CMK (cell line): ENCODE results near the gene ATXN7.

ENCODE experiments used
- DNase-seq: peaks from one replicate; pipeline ENCODE4 v3.0.0-alpha.2; 2010; ENCODE audit warnings: low read depth

ATXN7 gene, protein sequence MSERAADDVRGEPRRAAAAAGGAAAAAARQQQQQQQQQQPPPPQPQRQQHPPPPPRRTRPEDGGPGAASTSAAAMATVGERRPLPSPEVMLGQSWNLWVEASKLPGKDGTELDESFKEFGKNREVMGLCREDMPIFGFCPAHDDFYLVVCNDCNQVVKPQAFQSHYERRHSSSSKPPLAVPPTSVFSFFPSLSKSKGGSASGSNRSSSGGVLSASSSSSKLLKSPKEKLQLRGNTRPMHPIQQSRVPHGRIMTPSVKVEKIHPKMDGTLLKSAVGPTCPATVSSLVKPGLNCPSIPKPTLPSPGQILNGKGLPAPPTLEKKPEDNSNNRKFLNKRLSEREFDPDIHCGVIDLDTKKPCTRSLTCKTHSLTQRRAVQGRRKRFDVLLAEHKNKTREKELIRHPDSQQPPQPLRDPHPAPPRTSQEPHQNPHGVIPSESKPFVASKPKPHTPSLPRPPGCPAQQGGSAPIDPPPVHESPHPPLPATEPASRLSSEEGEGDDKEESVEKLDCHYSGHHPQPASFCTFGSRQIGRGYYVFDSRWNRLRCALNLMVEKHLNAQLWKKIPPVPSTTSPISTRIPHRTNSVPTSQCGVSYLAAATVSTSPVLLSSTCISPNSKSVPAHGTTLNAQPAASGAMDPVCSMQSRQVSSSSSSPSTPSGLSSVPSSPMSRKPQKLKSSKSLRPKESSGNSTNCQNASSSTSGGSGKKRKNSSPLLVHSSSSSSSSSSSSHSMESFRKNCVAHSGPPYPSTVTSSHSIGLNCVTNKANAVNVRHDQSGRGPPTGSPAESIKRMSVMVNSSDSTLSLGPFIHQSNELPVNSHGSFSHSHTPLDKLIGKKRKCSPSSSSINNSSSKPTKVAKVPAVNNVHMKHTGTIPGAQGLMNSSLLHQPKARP

DNA sequence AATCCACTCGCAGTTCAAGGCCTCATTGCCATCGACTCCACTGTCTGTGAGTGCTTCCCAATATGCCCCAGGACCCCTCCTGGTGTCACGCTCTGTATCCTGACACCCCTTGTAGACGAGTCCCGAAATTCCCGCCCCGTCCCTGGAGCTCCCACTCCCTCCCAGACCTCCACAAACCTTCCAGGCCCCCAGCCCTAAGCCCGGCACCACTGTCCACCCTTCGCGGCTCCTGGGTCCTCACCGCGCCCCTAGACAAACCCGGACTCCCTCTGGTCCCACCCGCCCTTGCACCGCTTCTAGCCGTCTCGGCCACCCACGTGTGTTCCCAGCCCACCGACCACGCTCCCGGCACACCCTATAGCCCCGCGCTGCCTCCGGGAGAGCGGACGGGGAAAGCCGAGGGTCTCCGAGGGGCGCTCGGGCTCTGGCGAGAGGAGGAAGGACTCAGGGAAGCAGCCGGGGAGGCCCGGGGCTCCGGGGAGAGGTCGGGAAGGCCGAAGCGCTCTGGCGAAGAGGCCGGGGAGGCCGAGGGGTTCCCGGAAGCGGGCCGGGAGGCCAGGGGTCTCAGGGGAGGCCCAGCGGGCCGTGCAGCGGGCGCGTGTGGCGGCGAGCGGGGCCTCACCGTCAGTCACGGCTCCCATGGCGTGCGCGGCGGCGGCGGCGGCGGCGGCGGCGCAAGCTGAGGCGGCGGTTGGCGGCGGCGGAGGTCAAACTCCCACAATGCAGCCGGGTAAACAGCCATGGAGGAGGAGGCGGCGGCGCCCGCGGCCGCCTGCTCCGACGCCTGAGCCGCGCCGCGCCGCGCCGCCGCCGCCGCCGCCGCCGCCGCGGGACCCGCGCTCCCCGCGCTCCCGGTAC, at the start of gene ATXN7, which contains the start of gene THOC7:
ATXN7 (plus strand) TSS at position 718 of the 858 bp plus-strand sequence. CDS start 48,732 bp downstream, outside the sequence.
THOC7 (minus strand) TSS at position 656 of the 858 bp plus-strand sequence; CDS start at position 641, 15 bp downstream.
- no peak for DNase-seq

DNA sequence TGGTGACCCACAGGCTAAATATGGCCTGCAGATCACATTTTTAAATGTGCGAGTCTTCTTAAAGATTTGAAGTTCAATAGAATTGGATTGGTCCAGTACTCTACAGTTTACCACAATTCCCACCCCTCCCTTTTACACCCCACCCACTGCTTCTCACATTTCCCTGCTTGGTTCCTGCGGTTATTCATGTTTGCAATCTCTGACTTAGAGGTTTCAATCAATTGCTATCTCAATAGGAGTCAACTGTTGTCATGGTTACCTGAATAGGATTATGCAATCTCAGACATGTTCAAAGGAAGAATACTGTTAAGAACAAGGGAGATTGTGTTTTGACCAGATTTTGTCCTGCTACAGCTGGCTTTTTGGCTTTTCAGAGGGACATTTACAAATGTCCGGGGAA, 49.4 kb upstream of the ATXN7 start:
- DNase-seq, result no peak

DNA sequence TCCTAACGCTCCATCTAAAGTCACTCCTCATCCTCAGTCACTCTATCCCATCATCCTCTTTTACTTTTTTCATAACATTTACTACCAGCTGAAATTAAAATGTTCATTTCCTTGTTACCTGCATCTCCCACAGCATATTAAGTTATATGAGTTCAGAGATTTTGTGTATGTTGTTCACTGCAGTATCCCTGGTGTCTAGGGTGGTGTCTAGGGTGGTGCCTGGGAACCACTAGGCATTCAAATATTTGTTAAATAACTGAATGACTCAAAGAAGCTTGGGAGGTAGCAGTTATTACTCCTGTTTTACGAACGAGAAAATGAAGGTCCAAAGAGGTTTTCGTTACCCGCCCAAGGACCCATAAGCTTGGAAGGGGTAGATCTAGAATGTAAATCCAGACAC, 46.4 kb upstream of the ATXN7 start:
- DNase-seq, result no peak

DNA sequence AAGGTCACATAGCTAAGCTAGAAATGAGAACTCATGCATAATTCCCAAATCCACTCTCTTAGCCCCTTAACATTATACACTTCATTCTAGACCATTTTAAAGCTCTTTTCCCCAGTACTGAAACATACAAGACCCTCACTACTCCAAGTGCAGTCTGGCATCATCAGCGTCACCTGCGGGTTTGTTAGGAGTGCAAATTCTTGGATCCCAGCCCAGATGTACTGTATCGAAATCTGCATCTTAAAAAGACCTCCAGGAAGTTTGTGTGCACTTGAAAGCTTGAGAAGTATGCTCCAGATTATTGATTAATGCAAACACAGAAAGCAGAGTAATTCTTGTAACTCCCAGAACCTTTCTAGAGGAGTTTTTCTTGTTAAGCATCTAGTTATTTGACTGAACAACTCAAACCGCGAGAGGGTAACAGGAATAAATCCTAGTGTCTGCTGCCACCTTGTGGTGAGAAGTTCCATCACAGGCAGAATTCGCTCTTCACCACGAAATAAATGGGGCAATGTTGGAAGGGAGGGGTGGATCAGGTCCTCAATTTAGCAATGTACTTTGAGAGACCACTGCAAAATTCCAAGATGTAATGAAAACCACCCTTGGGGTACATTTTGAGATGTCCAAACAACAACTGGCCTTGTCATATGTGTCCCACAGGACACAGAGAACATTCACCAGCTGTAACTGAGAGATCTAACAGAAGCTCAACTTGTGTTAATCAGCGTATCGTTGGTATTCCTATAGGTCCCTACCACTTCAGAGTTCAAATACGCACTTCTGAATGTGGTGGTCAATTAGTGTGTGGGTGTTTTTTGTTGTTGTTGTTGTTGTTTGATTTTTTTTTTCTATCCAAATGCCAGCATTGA, 45.2 kb upstream of the ATXN7 start:
- DNase-seq, result no peak

DNA sequence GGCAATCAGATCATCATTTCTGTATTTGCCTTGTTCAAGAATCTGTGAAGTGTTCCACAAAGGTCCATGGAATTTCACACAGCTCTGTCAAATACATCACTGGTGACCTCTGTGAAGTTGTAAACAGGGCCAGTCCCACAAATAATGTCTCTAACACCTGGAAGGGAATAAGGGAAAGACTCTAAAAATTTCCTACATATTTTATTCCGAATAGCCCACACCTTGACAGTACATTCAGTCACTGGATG, 44.6 kb upstream of the ATXN7 start, which contains the start of gene C3orf49:
C3orf49 (plus strand) TSS at position 149 of the 248 bp plus-strand sequence. CDS start 173 bp downstream, outside the sequence.
- DNase-seq, result no peak

DNA sequence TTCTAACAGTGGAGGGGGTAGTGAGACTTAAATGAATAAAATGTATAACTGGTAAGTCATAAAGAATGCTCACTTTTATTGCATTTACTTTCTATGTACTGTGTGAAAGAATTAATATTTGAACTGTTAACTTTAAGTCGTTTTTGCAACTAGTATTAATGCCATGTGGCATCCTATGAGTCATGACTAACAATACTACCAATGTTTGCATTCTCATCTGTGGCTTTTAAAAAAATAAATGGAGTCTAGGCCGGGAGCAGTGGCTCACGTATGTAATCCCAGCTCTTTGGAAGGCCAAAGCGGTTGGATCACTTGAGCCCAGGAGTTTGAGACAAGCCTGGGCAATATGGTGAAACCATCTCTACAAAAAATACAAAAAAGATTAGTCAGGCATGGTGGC, 39.4 kb upstream of the ATXN7 start:
- no peak for DNase-seq

DNA sequence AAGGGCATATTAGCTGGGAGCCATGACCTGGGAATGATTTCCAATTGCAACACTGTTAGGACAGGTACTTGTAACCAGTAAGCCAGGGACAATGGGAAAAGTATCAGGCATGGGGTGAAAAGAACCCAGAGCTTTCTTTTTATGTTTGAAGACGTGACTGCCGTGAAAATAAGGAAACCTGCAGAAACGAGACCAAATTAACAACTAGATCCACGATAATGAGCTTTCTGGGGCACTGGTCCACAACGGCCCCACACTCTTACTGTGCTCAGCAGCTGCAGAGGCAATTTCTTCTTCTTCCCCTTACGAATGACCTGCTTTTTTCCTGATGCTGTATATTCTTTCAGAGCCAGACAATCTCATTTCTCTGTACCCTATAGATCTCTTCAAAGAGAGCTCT, 33.1 kb upstream of the ATXN7 start:
- no peak for DNase-seq

DNA sequence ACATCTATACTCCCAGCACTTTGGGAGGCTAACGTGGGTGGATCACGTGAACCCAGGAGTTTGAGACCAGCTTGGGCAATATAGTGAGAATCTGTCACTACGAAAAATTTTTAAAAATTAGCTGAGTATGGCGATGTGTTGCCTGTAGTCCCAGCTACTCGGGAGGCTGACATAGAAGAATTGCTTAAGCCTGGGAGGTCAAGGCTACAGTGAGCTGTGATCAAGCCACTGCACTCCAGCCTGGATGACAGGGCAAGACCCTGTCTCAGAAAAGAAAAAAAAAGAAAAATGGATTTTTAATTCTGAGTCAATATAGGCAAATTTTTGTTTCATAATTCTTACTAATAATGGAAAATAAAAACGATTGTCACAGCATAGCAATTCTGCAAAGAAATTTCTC, 31.3 kb upstream of the ATXN7 start:
- no peak for DNase-seq

DNA sequence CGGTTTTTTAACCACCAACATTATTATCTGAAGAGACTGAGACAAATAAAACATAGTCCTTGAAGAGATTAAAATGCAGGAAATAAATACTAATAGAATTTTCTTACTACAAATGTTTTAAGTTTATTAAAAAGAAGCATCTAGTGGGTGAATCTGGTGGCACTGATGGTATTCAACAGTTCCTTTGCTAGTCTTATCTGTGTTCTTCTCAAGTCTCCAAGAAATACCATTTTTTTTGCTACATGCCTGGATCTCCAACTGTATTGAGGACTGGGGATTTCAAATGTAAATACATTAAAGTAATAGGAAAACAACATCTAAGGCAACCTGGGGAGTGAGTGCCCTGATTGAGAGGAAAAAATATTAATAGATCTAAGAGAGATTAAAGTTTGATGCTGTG, 22.0 kb upstream of the ATXN7 start:
- DNase-seq, result no peak

DNA sequence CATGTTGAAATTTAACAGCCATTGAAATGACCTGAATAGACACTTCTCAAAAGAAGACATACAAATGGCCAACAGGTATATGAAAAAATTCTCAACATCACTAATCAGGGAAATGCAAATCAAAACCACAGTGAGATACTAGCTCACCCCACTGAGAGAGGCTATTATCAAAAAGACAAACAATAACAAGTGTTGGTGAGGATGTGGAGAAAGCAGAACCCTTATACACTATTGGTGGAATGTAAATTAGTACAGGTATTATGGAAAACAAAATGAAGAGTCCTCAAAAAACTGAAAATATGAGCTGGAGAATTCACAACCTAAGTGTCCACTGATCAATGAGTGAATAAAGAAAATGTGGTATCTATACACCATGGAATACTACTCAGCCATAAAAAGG, 21.5 kb upstream of the ATXN7 start:
- DNase-seq, result no peak

DNA sequence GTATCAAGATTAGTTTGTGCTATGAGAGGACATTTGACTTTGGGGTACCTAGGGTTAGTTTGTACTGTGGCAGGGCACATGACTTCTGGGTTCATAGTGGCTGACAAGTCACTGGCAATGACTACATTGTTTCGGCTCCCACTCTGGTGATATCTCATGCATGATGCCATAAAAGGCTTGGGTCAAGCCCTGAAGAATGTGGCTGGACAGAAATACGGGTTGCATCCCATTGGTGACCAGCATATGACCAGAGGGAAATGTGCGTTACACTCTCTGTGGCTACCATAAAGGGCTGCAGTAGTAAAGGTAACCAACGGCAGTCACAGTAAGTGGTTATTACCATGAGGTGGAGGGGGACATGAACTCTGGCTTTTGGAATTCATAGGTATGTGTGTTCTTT, 18.5 kb upstream of the ATXN7 start:
- no peak for DNase-seq

DNA sequence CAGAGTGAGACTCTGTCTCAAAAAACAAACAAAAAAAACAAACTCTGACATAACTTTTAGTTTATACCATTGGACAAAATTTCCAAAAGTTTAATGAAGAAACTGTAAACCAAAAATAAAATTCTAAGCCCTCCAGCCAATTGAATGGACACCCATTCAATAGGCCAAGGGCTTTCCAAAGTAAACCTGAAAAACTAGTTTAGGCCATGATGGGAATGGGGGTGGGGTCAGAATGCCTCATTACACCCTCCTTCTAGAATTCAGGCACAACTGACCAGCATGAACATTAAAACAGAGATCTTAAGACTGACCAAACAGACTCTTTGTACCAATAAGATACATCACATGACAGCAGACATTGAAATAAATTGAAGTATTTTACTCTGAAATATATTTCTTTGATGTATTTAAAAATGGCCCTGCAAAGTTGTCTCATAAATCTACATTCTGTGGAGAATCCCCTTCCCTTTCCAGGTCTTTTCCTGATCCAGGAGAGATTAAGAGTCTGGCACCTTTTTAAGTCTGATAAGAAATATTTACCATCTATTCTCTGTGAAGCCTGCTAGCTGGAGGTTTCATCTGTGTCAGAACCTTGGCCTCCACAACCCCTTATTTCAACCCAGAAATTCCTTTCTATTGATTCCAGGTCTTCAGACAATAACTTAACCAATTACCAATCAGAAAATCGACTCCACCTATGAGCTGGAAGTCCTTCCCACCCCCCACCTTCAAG, 15.8 kb upstream of the ATXN7 start:
- DNase-seq, result no peak

DNA sequence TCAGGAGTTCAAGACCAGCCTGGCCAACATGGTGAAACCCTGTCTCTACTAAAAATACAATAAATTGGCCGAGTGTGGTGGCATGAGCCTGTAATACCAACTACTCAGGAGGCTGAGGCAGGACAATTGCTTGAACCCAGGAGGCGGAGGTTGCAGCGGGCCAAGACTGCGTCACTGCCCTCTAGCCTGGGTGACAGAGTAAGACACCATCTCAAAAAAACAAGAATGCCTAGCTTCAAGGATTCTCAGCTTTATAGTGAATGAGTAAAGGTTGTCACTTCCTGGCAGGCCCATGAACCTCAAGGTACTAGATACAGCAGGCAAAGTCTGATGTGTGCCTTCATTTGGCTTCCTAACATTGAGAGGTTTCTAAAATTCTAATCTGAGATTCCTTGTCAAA, 14.5 kb upstream of the ATXN7 start:
- no peak for DNase-seq

DNA sequence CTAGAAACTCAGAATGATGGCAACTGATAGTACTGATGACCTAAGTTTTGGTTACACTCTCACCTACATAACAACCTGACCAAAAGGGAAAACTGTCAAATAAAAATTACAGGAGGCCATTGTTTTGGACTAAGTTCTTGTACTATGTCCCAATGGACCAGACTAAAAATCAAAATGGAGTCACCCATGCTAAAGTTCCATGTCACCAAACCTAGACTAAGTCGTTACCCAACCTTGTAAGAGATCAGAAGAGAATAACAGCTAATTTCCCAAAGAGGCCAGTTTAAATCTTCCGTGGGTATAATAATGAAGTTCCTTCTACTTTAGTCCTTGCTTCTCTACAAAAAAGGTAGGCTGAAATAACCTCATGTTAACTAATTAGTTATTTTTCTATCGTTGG, 12.4 kb upstream of the ATXN7 start:
- DNase-seq, result no peak

DNA sequence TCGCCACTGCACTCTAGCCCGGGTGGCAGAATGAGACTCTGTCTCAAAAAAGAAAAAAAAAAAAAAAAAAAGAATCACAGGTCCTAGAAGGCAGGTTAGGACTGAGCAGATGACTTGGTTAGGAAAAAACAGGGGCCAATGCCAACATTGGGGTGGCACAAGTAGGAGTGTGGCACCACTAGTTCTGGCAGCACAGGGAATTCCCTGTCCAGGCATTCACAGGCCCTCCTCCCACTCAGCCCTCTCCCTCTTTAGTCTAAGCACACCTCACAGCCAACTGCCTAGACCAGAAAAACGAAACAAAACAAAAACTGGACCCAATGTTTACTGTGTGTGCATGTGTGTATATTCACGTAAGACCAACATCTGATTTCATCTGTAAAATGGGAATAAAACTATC, 10.6 kb upstream of the ATXN7 start:
- no peak for DNase-seq

DNA sequence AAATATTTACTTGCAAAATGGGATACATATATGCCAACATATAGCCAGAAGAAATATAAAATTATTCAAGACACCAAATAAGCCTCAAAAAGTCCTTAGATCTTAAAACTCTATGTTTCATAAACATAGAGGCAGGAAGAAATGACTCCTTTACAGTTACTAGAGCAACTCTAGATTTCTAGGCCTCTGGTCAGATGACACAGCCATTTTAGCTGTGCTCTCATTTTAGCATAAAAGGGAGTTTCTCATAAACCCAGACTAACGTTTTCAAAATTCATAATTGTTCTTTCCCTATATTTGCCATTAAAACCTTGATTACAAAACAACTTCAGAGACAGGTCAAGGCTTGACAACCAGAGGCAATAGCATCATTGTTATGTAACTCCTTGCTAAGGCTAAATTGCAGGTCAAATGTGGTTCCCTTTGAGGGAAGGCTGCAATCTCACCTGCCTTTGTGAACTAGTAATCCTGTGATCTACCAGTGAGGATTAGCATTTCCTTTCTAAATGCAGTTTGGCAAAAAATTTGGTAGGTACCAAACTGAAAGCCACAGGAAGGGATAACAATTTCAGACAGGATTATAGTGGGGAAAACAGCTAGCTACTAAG, 8.2 kb upstream of the ATXN7 start:
- no peak for DNase-seq

DNA sequence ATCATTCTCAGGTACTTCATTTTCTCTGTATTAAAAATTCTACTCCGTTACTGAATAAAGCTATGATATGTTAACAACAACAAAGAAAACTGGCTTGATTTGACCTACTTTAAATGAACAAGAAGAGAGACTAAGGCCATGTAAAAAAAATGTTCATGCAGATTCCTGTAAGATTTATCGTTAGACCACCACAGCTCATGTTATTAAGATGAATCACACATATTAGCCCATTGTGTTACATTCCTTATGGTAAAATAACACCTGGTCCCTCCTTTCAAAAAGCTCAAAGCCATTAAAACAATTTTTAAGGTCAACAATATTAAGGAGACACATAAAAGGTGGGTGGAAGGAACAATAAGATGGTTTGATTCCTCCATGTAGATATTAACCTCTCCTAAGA, 6.4 kb upstream of the ATXN7 start:
- DNase-seq, result no peak

DNA sequence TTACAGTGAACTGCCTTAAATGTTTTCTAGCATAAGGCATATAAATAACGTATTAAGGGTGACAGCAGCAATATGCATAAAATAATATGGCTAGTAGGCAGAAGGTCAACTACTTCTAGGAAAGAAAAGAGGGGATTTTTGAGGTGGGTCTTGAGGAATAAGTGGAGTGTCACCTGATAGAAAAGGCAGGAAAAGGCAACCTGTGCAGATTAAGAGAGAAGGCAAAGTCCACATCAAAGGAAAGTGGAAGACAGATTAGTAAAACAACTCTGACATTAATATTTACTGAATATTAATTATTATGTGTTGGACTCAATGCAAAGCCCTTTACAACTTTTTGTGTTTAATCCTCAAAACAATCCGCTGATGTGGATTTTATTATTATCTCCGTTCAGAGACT, 2.9 kb upstream of the ATXN7 start:
- no peak for DNase-seq

DNA sequence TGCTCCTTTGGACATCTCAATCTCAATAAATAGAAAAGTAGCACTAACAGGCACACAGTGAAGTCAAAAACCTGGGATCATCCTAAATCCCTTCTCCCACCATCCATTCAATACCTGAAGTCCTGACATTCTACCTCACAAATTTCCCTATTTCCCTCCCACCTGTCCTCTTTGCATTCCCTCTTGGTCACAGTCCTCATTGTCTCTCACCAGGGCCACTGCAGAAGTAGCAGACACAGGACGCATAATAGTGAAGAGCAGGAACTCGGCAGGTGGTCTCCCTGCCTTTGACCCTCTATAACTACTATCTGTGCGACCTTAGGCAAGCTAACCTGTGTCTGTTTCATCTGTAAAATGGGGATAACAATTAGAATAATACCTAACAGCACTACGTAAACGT, 2.4 kb upstream of the ATXN7 start:
- no peak for DNase-seq

DNA sequence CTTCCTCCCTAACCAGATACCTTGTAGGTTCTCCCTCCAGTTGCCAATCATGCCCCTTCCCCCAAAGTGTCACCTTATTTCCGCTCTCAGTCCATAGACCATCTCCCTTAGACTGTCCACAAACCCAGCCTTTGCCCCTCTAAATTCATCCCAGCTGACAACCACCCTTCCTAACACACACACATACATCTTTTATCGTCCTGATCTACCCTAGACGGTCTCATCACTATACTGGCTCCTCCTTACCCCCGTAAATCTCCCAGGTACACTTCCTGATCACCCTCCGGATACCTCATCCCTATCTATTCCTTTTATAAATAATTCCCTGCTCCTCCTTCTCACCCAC, 890 bp upstream of the ATXN7 start:
- no peak for DNase-seq
